Ramos (cell line): ENCODE data around the gene CLIP4.
"Not testable (repeated sequence)": the region's sequence is repeated elsewhere in the genome, so short reads cannot be mapped to it uniquely, and the experiment has no call there.

ENCODE experiments used
- in situ Hi-C: fragments of 300-500 bp; cut with MboI; formaldehyde crosslinking; loops from one replicate; pipeline ENCODE4 v1.14.3; 2022; ENCODE audit warnings: low sequenced_read_pairs; ENCODE audit not compliant: unreplicated experiment

CLIP4 gene

GRCh38 chr2:29114946-29115609 lies at the start of gene CLIP4:
Gene CLIP4, plus strand, starts transcription at chr2:29115415. Its CDS starts 5,974 bp downstream, at chr2:29121389.
- in situ Hi-C loops, result no loop called here

DNA sequence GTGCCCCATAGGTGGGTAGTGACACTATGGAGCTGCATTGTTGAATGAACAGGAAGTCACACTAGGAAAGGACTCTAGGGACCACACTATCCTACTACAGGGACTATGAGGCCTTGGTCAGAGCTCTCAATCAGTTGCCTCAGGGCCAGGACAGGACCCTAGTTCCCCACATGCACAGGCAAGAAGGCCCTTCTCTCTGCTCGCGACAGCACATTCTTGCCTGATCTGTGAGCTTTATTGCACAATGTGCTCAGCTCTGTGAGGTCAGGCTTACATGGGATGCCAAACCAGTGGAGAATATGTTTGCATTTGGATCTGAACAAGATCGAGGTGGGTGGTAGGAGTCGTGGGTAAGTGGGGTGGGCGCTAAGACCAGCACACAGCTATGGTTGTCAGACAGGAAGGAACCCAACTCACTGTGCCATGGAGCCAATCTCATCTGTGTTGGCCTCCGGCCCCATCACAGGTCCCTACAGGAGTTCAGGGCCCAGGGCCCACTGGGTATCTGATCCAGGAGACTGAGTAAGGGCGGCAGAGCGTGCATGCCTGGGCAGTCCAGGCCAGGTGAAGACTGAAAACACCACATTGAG lies 48.8 kb upstream of the CLIP4 start:
- in situ Hi-C loops, result no loop called here

DNA sequence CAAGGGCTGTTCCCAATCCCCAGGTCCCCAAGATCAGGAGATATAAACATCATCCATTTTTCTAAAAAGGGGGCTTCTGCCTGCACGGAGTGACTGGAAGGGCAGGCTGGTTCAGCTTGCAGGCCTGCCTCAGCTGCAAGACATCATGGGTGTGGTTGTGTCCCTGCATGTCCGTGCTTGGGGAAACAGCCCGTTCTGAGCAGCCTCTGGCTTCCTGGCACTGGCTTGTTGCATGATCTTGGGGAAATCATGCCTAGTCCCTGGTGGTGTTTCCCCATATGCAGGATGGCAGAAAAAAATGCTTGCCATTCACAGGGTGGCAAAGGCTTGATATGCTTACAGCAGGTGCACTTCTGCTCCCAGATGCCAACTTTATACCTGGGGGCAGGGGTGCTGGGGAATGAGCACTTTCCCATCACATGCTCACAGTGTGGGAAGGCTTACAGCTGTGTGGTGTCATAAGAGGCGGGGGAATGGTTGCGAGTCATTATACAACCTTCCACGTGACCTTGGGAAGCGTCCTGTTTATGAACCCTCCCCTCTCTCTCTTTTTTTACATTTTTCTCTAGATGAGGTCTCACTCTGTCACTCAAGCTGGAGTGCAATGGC lies 48.1 kb upstream of the CLIP4 start:
- in situ Hi-C loops, result no loop called here

DNA sequence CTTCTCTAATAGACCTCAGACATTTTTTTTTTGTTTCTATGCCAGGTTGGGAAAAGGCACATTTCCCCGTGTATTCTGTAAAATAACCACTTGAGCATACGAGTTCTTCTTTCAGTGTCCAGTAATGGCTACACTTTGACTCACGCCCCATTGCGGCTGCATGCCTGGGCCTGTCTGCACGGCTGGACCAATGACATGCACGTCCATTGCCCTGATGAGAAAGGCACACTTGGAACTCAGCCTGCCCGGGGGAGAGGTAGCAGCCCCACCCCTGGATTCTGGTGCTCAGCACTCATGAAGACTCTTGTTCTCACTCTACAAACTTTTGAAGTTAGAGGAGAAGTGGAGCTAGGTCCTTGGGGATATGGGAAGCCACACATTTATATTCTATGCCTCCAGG lies 46.7 kb upstream of the CLIP4 start:
- in situ Hi-C loops, result no loop called here

- in situ Hi-C loops, result no loop called here
These were observed 44.7 kb upstream of the CLIP4 start for GRCh38 chr2:29070526-29070925.

- in situ Hi-C loops, result no loop called here
These were observed 43.9 kb upstream of the CLIP4 start for GRCh38 chr2:29071032-29071975.

- in situ Hi-C loops, result no loop called here
These were observed 43.0 kb upstream of the CLIP4 start for GRCh38 chr2:29072251-29072650.

- in situ Hi-C loops, result no loop called here
These were observed 42.1 kb upstream of the CLIP4 start for GRCh38 chr2:29072971-29073725.

DNA sequence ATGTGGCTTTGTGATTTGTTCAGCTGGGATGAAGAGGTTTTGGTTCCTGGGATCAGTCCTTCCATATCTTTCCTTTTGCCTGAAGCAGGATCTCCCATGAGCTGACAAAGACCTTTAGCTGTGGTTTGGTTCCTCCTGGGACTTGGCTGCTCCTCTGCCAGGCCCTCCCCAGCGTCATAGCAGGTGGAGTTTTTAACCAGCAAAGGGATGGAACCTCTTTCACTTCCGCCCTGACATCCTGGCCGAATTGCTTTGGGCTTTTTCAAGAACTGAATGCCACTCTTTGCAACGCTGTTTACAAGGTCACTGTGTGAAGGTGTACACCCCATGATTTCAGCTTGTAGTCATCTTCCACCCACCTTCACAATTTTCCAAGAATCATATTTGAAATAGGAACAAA lies 41.3 kb upstream of the CLIP4 start:
- in situ Hi-C loops, result no loop called here

GRCh38 chr2:29074411-29074810 lies 40.8 kb upstream of the CLIP4 start, which contains the start of gene PCARE:
Gene PCARE, minus strand, starts transcription at chr2:29074523. Its CDS starts 262 bp downstream, at chr2:29074261.
- in situ Hi-C loops, result no loop called here

DNA sequence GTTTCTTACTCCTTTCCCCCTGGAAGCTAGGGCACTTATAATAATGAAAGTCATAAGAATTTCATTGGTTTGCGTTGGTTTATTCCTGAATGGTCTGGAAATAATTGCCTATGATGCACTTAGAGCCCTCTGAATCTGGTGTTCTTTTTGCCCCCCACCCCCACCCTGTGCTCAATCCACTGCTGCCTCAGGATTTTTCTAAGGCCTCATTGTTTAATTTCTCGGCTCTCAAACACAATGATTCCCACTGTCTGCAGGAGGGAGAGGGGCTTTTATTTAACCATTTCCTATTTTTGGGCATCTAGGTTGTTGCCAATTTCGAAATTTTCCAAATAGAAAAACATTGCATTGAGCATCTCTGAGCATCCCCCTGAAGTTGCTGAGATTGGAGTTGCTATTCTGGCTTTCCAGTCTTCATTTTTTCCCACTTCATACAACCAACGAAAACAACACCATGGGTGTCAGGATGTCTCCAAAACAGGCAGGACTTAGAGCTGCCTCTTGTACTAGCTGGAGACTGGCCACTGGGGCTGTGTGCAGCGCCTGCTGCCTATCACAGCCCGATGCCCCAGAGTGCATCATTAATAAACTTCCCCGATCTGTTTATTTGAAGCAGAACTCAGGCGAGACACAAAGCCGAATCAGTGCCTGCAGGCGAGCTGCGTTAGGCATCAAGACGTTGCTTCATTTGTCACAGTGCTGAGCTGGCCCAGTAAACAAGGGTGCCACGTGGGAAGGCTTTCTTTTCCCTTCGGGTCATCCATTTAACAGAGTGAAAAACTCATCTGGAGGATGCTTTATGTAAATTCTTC lies 39.1 kb upstream of the CLIP4 start:
- in situ Hi-C loops, result no loop called here

DNA sequence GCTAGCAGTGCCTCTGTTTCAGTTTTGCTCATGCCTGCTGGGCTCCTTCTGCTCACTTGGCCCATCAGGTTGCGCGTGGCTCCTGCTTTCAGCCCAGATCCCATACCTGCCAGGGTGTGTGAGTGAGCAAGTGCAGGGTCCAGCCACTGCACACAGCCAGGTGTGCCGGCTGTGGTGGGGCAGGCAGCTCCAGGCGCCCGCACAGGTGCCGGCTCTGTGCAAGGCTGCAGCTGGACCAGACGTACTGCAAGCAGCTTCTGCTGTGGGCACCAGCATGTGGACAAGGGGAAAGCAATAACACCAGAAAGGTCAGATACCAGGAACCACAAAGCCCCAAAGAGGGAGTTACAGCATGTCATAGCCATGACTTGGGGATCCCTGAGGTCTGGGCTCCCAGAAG lies 35.3 kb upstream of the CLIP4 start:
- in situ Hi-C loops, result no loop called here

DNA sequence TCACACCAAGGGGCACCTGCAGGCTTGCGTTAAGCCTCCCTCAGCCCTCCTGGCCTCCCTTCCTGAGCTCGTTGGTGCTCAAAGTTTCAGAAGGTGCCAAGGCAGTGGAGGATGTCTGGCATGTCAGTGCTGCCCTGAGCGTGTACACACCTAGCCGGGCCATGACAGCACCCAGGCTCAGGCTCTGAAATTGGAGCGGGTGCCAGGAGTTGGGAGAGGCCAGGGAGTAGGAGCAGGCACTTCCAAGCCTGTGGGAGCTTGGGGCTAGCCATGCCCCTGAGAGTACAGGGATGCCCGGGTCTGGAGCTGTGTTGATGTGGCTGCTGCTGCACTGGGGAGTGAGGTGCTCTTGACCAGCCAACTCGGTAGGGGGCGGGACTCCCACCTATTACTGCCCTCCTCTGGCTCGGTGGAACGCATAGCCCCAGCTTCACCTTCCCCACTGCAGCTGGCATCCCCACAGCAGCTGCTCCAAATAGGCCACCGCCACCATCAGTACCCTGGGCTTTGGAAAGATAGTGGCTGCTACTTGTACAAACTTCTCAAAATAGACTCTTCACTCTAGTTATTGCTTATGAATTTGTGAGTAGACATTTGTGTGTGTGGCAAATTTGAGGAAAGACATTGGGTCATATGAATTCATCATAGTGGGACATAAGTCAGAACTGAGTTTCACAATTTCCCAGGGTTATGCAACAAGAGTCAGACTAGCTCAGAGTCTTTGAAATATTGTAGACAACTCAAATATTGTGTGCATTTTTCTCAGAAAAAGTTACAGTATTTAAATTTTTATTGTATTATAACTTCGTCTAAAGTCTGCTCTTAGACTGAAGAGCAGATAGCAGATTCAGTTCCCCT lies 34.1 kb upstream of the CLIP4 start:
- in situ Hi-C loops, result no loop called here

- in situ Hi-C loops, result no loop called here
These were observed 32.3 kb upstream of the CLIP4 start for GRCh38 chr2:29082804-29083495.

GRCh38 chr2:29084554-29084953 lies 30.7 kb upstream of the CLIP4 start:
- in situ Hi-C loops, result no loop called here

- in situ Hi-C loops, result not testable (repeated sequence)
These were observed 24.9 kb upstream of the CLIP4 start for GRCh38 chr2:29090311-29090710.

- in situ Hi-C loops, result no loop called here
These were observed 18.2 kb upstream of the CLIP4 start for GRCh38 chr2:29096969-29097368.

- in situ Hi-C loops, result no loop called here
These were observed 17.6 kb upstream of the CLIP4 start for GRCh38 chr2:29097569-29097968.
